ENCODE results near the gene ZYG11B. TPM values are rescaled to one million over a fixed set of nuclear protein-coding genes. Genes with fewer than 3 reads are reported as not detected.

ZYG11B gene
- total and polyA plus RNA-seq, 9 of the 15 experiments (the other 6 are each of a cell fraction or from before 2014, with no cell fraction given): 4.9 to 22.2 (median 12.2) TPM

DNA sequence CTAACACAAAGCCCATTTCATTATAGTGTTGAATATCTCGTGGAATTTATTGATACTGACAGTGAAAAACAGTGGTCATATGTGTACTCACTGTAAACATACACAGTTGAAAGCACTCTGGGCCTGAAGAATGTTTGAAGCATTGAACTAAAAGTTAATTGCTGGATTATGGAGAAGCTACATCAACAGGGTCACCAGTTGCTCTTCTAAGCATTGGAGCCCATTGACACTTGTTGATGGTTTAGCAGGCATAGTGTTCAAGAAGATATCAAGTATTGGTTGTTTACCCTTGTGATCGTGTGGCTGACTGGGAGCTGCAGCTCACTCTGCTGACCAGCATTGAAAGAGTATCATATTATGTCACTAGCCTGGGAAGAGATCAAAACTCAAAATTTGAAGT, 126.6 kb downstream of the ZYG11B start:
- no TSS peak for BruUV-seq (replicated peaks)
- CTCF ChIA-PET (ENCODE audit: low intra/inter-chr PET ratio): no interaction called here
- 73% methylated on average over 2 of the region's 2 CpGs for WGBS (ENCODE audit: insufficient coverage, low coverage, missing lambda C conversion rate)

DNA sequence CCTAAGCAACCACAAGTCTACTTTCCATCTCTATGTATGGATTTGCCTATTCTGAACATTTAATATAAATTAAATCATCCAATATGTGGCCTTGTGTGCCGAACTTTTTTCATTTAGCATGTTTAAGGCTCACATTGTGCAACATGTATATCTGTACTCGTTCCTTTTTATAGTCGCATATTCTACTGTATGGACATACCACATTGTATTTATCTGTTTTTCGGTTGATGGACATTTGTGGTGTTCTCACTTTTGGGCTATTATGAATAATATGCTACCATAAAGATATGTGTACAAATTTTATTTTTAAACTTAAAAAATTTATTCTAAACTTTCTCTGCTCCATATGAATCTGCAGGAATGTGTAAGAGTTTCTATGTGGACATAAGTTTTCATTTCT, 129.3 kb downstream of the ZYG11B start:
- Histone ChIP-seq H3K4me2 (ENCODE audit: insufficient read depth, low read length) (no peak overlapping the region), H3K9me3 (replicated peaks; ENCODE audit: control insufficient read depth, insufficient read depth, low read depth, low read length) (no peaks in the 10 kb centered on the region), H2AFZ (ENCODE audit: low read depth, low read length) (no peak overlapping the region), H3K4me3 (no peak overlapping the region), H3K27me3 (ENCODE audit: control insufficient read depth in 2 of 2, insufficient read depth in 2 of 2, low read length in 2 of 2) (no peaks in the 10 kb centered on the region), H3K4me1 (replicated peaks in 1 of 2; ENCODE audit: control insufficient read depth in 2 of 2, insufficient read depth in 2 of 2, low read length in 2 of 2) (peaks cover 7 to 8% of the 10 kb centered on the region in 2 experiments; a peak in 1 of 5 replicates), H3K9ac (ENCODE audit: insufficient read depth in 1 of 2, low read depth in 2 of 2, low read length in 2 of 2) (no peak overlapping the region), H3K27ac (ENCODE audit: extremely low read depth, low read depth, low read length) (no peak overlapping the region), H3K36me3 (ENCODE audit: control insufficient read depth, insufficient read depth, low read length) (peaks cover 57% of the 10 kb centered on the region), H3K79me2 (ENCODE audit: control insufficient read depth, insufficient read depth, low read length) (peaks cover 64% of the 10 kb centered on the region), H3K9me1 (ENCODE audit: control insufficient read depth, insufficient read depth, low read length) (no peaks in the 10 kb centered on the region), H4K20me1 (replicated peaks; ENCODE audit: control insufficient read depth, insufficient read depth, low read length) (0 out of 2 replicates have a peak, but pooled peaks cover 4% of the 10 kb centered on the region)
- ChIA-PET POLR2A (no interaction called here), CTCF (ENCODE audit: low intra/inter-chr PET ratio) (no interaction called here)
- DNase-seq (ENCODE audit: extremely low read depth in 1 of 4, low spot score in 3 of 4) (no peak), ATAC-seq (no peak), FAIRE-seq (no peak)
- in situ Hi-C loops (cut with MboI) (no loop called here), intact Hi-C loops (cut with micrococcal nuclease) (no loop called here)
- no TSS peak for BruUV-seq (replicated peaks)
- 98% methylated on average over 4 of the region's 4 CpGs for WGBS (ENCODE audit: insufficient coverage, low coverage, missing lambda C conversion rate)
- TF ChIP-seq ZHX1 (conservative IDR thresholded peaks at IDR 0.05; ENCODE audit: low read length) (no peak), ZNF696 (CRISPR knock-in tag; conservative IDR thresholded peaks at IDR 0.05) (no peak), BMI1 (IDR thresholded peaks at IDR 0.05; ENCODE audit: low read length) (no peak), CHCHD3 (CRISPR knock-in tag; IDR thresholded peaks at IDR 0.05) (no peak), RBM34 (IDR thresholded peaks at IDR 0.05; ENCODE audit: borderline replicate concordance, insufficient read depth, low read length) (no peak)
- TF ChIP-seq, protein P1, sequence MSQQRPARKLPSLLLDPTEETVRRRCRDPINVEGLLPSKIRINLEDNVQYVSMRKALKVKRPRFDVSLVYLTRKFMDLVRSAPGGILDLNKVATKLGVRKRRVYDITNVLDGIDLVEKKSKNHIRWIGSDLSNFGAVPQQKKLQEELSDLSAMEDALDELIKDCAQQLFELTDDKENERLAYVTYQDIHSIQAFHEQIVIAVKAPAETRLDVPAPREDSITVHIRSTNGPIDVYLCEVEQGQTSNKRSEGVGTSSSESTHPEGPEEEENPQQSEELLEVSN (IDR thresholded peaks at IDR 0.05; ENCODE audit: borderline replicate concordance in 1 of 2, extremely low read depth in 1 of 2, insufficient read depth in 1 of 2, insufficient read length in 1 of 2, low read depth in 1 of 2, low read length in 1 of 2, poor library complexity in 1 of 2, severe bottlenecking in 1 of 2): no peak

More for the DNA sequence above, 126.6 kb downstream of the ZYG11B start:
- peak; percentile 44 for ATAC-seq
- H3K9me3 ChIP-seq (replicated peaks; ENCODE audit: control insufficient read depth, insufficient read depth, low read depth, low read length): no peaks in the 10 kb centered on the region
- FAIRE-seq: no peak
- POLR2A ChIA-PET: interaction anchor here (0.6 to 1.8 kb wide), 4 partner anchors 9 to 1120 kb away, joined by 3 to 5 read pairs (median 3); no protein-coding TSS in a partner anchor
- H3K79me2 ChIP-seq (ENCODE audit: control insufficient read depth, insufficient read depth, low read length): peaks cover 89% of the 10 kb centered on the region
- no peaks in the 10 kb centered on the region for H3K9me1 ChIP-seq (ENCODE audit: control insufficient read depth, insufficient read depth, low read length)
- H3K4me1 ChIP-seq (replicated peaks in 1 of 2; ENCODE audit: control insufficient read depth in 2 of 2, insufficient read depth in 2 of 2, low read length in 2 of 2): peaks cover 7 to 8% of the 10 kb centered on the region in 2 experiments; a peak in 1 of 5 replicates
- H3K4me2 ChIP-seq (ENCODE audit: insufficient read depth, low read length): no peak overlapping the region
- no peak overlapping the region for H3K27ac ChIP-seq (ENCODE audit: extremely low read depth, low read depth, low read length)
- DNase-seq (ENCODE audit: extremely low read depth in 1 of 4, low spot score in 3 of 4): no peak
- 0 out of 2 replicates have a peak, but pooled peaks cover 4% of the 10 kb centered on the region for H4K20me1 ChIP-seq (replicated peaks; ENCODE audit: control insufficient read depth, insufficient read depth, low read length)
- no peaks in the 10 kb centered on the region for H3K27me3 ChIP-seq (ENCODE audit: control insufficient read depth in 2 of 2, insufficient read depth in 2 of 2, low read length in 2 of 2)
- no peak overlapping the region for H3K9ac ChIP-seq (ENCODE audit: insufficient read depth in 1 of 2, low read depth in 2 of 2, low read length in 2 of 2)
- in situ Hi-C loops (cut with MboI): no loop called here
- H2AFZ ChIP-seq (ENCODE audit: low read depth, low read length): no peak overlapping the region
- peaks cover 44% of the 10 kb centered on the region for H3K36me3 ChIP-seq (ENCODE audit: control insufficient read depth, insufficient read depth, low read length)
- intact Hi-C loops (cut with micrococcal nuclease): no loop called here
- no peak for TF ChIP-seq SP2 (IDR thresholded peaks at IDR 0.05; ENCODE audit: extremely low read depth, low read depth, low read length, poor library complexity, severe bottlenecking)
- no peak overlapping the region for H3K4me3 ChIP-seq

All from K562 (cell line).